ENCODE measurements around the gene HINT3.

The HINT3 gene

GRCh38 chr6:125943528-125944433 lies 12.8 kb upstream of the HINT3 start:
- H2AFZ ChIP-seq (ENCODE audit: low read length), result 0 out of 2 replicates have a peak overlapping the region, but pooled peaks have one; percentile 35

GRCh38 chr6:125944434-125944816 lies 12.1 kb upstream of the HINT3 start:
- Histone ChIP-seq H3K9me3 (ENCODE audit: insufficient read depth, low read depth, low read length) (no peaks in the 10 kb centered on the region), H2AFZ (ENCODE audit: low read length) (0 out of 2 replicates have a peak overlapping the region, but pooled peaks have one; percentile 35), H3K4me3 (ENCODE audit: low read length, poor library complexity, severe bottlenecking) (no peak overlapping the region), H3K36me3 (ENCODE audit: insufficient read depth, low read length) (no peaks in the 10 kb centered on the region), H3K79me2 (ENCODE audit: insufficient read depth, low read length) (no peaks in the 10 kb centered on the region), H3F3A (ENCODE audit: low read depth) (no peaks in the 10 kb centered on the region), H3K4me1 (ENCODE audit: insufficient read depth, low read length, poor library complexity, severe bottlenecking) (no peaks in the 10 kb centered on the region), H3K4me2 (ENCODE audit: low read depth, low read length, poor library complexity, severe bottlenecking) (no peak overlapping the region), H3K27me3 (ENCODE audit: insufficient read depth, low read length, poor library complexity, severe bottlenecking) (no peaks in the 10 kb centered on the region), H4K20me1 (ENCODE audit: insufficient read depth, low read length, poor library complexity, severe bottlenecking) (no peaks in the 10 kb centered on the region), H3K9ac (ENCODE audit: low read depth, low read length, poor library complexity, severe bottlenecking) (no peak overlapping the region), H3K9me2 (replicated peaks; ENCODE audit: low read depth, low read length) (no peaks in the 10 kb centered on the region)
- TF ChIP-seq EZH2phosphoT487 (IDR thresholded peaks at IDR 0.05; ENCODE audit: borderline replicate concordance), result no peak
- TF ChIP-seq CTCF (conservative IDR thresholded peaks at IDR 0.05; ENCODE audit: low read length), result no peak

More at GRCh38 chr6:125943528-125944433, 12.8 kb upstream of the HINT3 start:
- H4K20me1 ChIP-seq (ENCODE audit: insufficient read depth, low read length, poor library complexity, severe bottlenecking), result no peaks in the 10 kb centered on the region
- no peak overlapping the region for H3K9ac ChIP-seq (ENCODE audit: low read depth, low read length, poor library complexity, severe bottlenecking)
- no peaks in the 10 kb centered on the region for H3K27me3 ChIP-seq (ENCODE audit: insufficient read depth, low read length, poor library complexity, severe bottlenecking)
- H3K4me3 ChIP-seq (ENCODE audit: low read length, poor library complexity, severe bottlenecking), result no peak overlapping the region
- H3F3A ChIP-seq (ENCODE audit: low read depth), result no peaks in the 10 kb centered on the region
- no peaks in the 10 kb centered on the region for H3K79me2 ChIP-seq (ENCODE audit: insufficient read depth, low read length)
- no peaks in the 10 kb centered on the region for H3K9me3 ChIP-seq (ENCODE audit: insufficient read depth, low read depth, low read length)
- H3K36me3 ChIP-seq (ENCODE audit: insufficient read depth, low read length), result no peaks in the 10 kb centered on the region
- no peaks in the 10 kb centered on the region for H3K4me1 ChIP-seq (ENCODE audit: insufficient read depth, low read length, poor library complexity, severe bottlenecking)
- H3K9me2 ChIP-seq (replicated peaks; ENCODE audit: low read depth, low read length), result no peaks in the 10 kb centered on the region
- no peak for TF ChIP-seq EZH2phosphoT487 (IDR thresholded peaks at IDR 0.05; ENCODE audit: borderline replicate concordance)
- TF ChIP-seq CTCF (conservative IDR thresholded peaks at IDR 0.05; ENCODE audit: low read length), result no peak
- no peak overlapping the region for H3K4me2 ChIP-seq (ENCODE audit: low read depth, low read length, poor library complexity, severe bottlenecking)

GRCh38 chr6:125944896-125945295 lies 11.7 kb upstream of the HINT3 start:
- Histone ChIP-seq H3F3A (ENCODE audit: low read depth) (no peaks in the 10 kb centered on the region), H3K9me3 (ENCODE audit: insufficient read depth, low read depth, low read length) (no peaks in the 10 kb centered on the region), H3K27me3 (ENCODE audit: insufficient read depth, low read length, poor library complexity, severe bottlenecking) (no peaks in the 10 kb centered on the region), H3K79me2 (ENCODE audit: insufficient read depth, low read length) (no peaks in the 10 kb centered on the region), H3K36me3 (ENCODE audit: insufficient read depth, low read length) (no peaks in the 10 kb centered on the region), H3K4me1 (ENCODE audit: insufficient read depth, low read length, poor library complexity, severe bottlenecking) (no peaks in the 10 kb centered on the region), H3K9me2 (replicated peaks; ENCODE audit: low read depth, low read length) (no peaks in the 10 kb centered on the region), H3K4me2 (ENCODE audit: low read depth, low read length, poor library complexity, severe bottlenecking) (no peak overlapping the region), H3K9ac (ENCODE audit: low read depth, low read length, poor library complexity, severe bottlenecking) (no peak overlapping the region), H2AFZ (ENCODE audit: low read length) (no peak overlapping the region), H4K20me1 (ENCODE audit: insufficient read depth, low read length, poor library complexity, severe bottlenecking) (no peaks in the 10 kb centered on the region), H3K4me3 (ENCODE audit: low read length, poor library complexity, severe bottlenecking) (no peak overlapping the region)
- no peak for TF ChIP-seq EZH2phosphoT487 (IDR thresholded peaks at IDR 0.05; ENCODE audit: borderline replicate concordance)
- TF ChIP-seq CTCF (conservative IDR thresholded peaks at IDR 0.05; ENCODE audit: low read length), result no peak
